Left cardiac atrium (tissue), 2 donors: ENCODE results near the gene SEPTIN1. TPM values are rescaled to one million over a fixed set of nuclear protein-coding genes. Genes with fewer than 3 reads are reported as not detected.

Source experiments
- total RNA-seq, 2 donors: library from RNA; stranded (reverse); fragmentation: NEBNext Ultra II Directional; extraction: Animal tissue kit (Norgen Biotek cat#: 25700); gene quantifications; one replicate each; pipeline ENCODE4 v1.2.1, GENCODE V29; 2021
- donor health status: DM: no; HTN: yes; CAD: no; lungs with severe emphysema.
- donor health status: DM: yes; HTN: yes; CAD: no.

The SEPTIN1 gene
- total RNA-seq, 2 donors from 2014 or later = 2.0 to 3.4 TPM

Other genes starting within 250 kb of the SEPTIN1 start
- gene CORO1A, start 199.0 kb downstream of the SEPTIN1 start, total RNA-seq = 10 to 100 TPM; 14.8 to 32.0 TPM
- gene BOLA2B, start 188.9 kb downstream of the SEPTIN1 start, total RNA-seq = 10 to 100 TPM; 71.4 to 84.6 TPM
- 10 to 100 TPM; 18.7 to 24.8 TPM for gene SLX1A, start 188.7 kb downstream of the SEPTIN1 start, total RNA-seq
- gene SULT1A3, start 183.3 kb downstream of the SEPTIN1 start, total RNA-seq = 10 to 100 TPM; 12.0 to 22.6 TPM
- 1 to 10 TPM; 3.2 to 3.4 TPM for gene NPIPB13, start 134.1 kb downstream of the SEPTIN1 start, total RNA-seq
- 10 to 100 TPM; 35.5 to 47.8 TPM for gene CD2BP2, start 27.3 kb downstream of the SEPTIN1 start, total RNA-seq
- gene TBC1D10B, start 12.1 kb downstream of the SEPTIN1 start, total RNA-seq = 10 to 100 TPM; 23.4 to 30.5 TPM
- not detected for gene MYL11, start 7.8 kb downstream of the SEPTIN1 start, total RNA-seq
- gene ZNF48, start 12.9 kb upstream of the SEPTIN1 start, total RNA-seq = 1 to 10 TPM; 5.4 to 6.4 TPM
- 1 to 10 TPM; 5.9 to 6.2 TPM for gene ZNF771, start 25.0 kb upstream of the SEPTIN1 start, total RNA-seq
- 10 to 100 TPM; 35.1 to 35.5 TPM for gene DCTPP1, start 47.5 kb upstream of the SEPTIN1 start, total RNA-seq
- 10 to 100 TPM; 32.8 to 44.7 TPM for gene SEPHS2, start 63.3 kb upstream of the SEPTIN1 start, total RNA-seq
- 1 to 10 TPM; 3.3 to 3.9 TPM for gene ITGAL, start 90.2 kb upstream of the SEPTIN1 start, total RNA-seq
- gene ZNF768, start 144.0 kb upstream of the SEPTIN1 start, total RNA-seq = 10 to 100 TPM; 46.4 to 55.5 TPM
- gene ZNF747, start 152.3 kb upstream of the SEPTIN1 start, total RNA-seq = 1 to 10 TPM; 8.0 to 8.2 TPM
- 1 to 10 TPM; 5.7 to 8.7 TPM for gene ZNF764, start 175.8 kb upstream of the SEPTIN1 start, total RNA-seq
- gene ZNF688, start 189.2 kb upstream of the SEPTIN1 start, total RNA-seq = 10 to 100 TPM in 1 of 2 donors, 1 to 10 TPM in 1; 7.9 to 12.5 TPM
- gene ZNF785, start 203.1 kb upstream of the SEPTIN1 start, total RNA-seq = 1 to 10 TPM; 8.2 to 9.8 TPM
- 1 to 10 TPM; 5.2 to 6.6 TPM for gene ZNF689, start 227.8 kb upstream of the SEPTIN1 start, total RNA-seq